HG03571 (cell line): ENCODE measurements around the gene NSFL1C.

ENCODE experiments used
- ATAC-seq: cut with Tn5 transposase; IDR thresholded peaks from one replicate; pipeline ENCODE4 v1.9.1; 2021; ENCODE audit not compliant: unreplicated experiment

NSFL1C gene

GRCh38 chr20:1462834-1463233 is 3.8 kb downstream of the NSFL1C start:
- no peak for ATAC-seq

GRCh38 chr20:1462001-1462400 is 4.6 kb downstream of the NSFL1C start:
- ATAC-seq = no peak

- no peak for ATAC-seq
These were observed 6.4 kb downstream of the NSFL1C start for GRCh38 chr20:1460275-1460674.

GRCh38 chr20:1457992-1458391 is 8.7 kb downstream of the NSFL1C start:
- ATAC-seq = no peak

- no peak for ATAC-seq
These were observed 10.3 kb downstream of the NSFL1C start for GRCh38 chr20:1456300-1456699.

- ATAC-seq = no peak
These were observed 15.6 kb downstream of the NSFL1C start for GRCh38 chr20:1450926-1451491.

- no peak for ATAC-seq
These were observed 17.3 kb downstream of the NSFL1C start for GRCh38 chr20:1449370-1449769.

GRCh38 chr20:1448081-1448620 is 18.5 kb downstream of the NSFL1C start:
- no peak for ATAC-seq

GRCh38 chr20:1446536-1446935 is 20.1 kb downstream of the NSFL1C start:
- no peak for ATAC-seq

- ATAC-seq = no peak
These were observed 23.6 kb downstream of the NSFL1C start for GRCh38 chr20:1443085-1443484.

GRCh38 chr20:1442304-1442703 is 24.3 kb downstream of the NSFL1C start:
- no peak for ATAC-seq

- ATAC-seq = no peak
These were observed 25.5 kb downstream of the NSFL1C start for GRCh38 chr20:1441133-1441532.

GRCh38 chr20:1440024-1440423 is 26.6 kb downstream of the NSFL1C start:
- no peak for ATAC-seq

- no peak for ATAC-seq
These were observed 28.3 kb downstream of the NSFL1C start for GRCh38 chr20:1438361-1438760.

GRCh38 chr20:1437235-1437904 is 29.3 kb downstream of the NSFL1C start:
- ATAC-seq = peak; percentile 43

- no peak for ATAC-seq
These were observed 30.4 kb downstream of the NSFL1C start for GRCh38 chr20:1436263-1436662.

- no peak for ATAC-seq
These were observed 31.3 kb downstream of the NSFL1C start for GRCh38 chr20:1435337-1435699.

- ATAC-seq = peak; percentile 86
These were observed 31.9 kb downstream of the NSFL1C start for GRCh38 chr20:1434571-1435336.

GRCh38 chr20:1431158-1431557 is 35.5 kb downstream of the NSFL1C start:
- ATAC-seq = no peak

GRCh38 chr20:1430004-1430451 is 36.6 kb downstream of the NSFL1C start:
- no peak for ATAC-seq

- ATAC-seq = no peak
These were observed 37.4 kb downstream of the NSFL1C start for GRCh38 chr20:1429143-1429728.
